Type B pancreatic cell (in vitro differentiated cells): Measurements from ENCODE around the gene RABL6. TPM values are rescaled to one million over a fixed set of nuclear protein-coding genes. Genes with fewer than 3 reads are reported as not detected.
"Not testable (repeated sequence)": the region's sequence is repeated elsewhere in the genome, so short reads cannot be mapped to it uniquely, and the experiment has no call there.

ENCODE experiments used
- DNase-seq: peaks from one replicate; pipeline ENCODE4 v3.0.0; 2021; ENCODE audit warnings: mixed read lengths; ENCODE audit not compliant: unreplicated experiment; ENCODE audit errors: extremely low spot score
- H3K27ac Mint-ChIP-seq: 2 replicates; pipeline ENCODE4 v1.8.0; 2021; ENCODE audit warnings: mild to moderate bottlenecking, mixed read lengths
- H3K27me3 Mint-ChIP-seq: 2 replicates; pipeline ENCODE4 v1.8.0; 2021; ENCODE audit warnings: mixed read lengths
- H3K36me3 Mint-ChIP-seq: 2 replicates; pipeline ENCODE4 v1.8.0; 2021; ENCODE audit warnings: mixed read lengths
- H3K4me1 Mint-ChIP-seq: one replicate; pipeline ENCODE4 v1.8.0; 2021; ENCODE audit warnings: mixed read lengths; ENCODE audit not compliant: unreplicated experiment
- H3K4me3 Mint-ChIP-seq: 2 replicates; pipeline ENCODE4 v1.8.0; 2021; ENCODE audit warnings: mild to moderate bottlenecking, mixed read lengths
- H3K9me3 Mint-ChIP-seq: 2 replicates; pipeline ENCODE4 v1.8.0; 2021; ENCODE audit warnings: mixed read lengths
- total RNA-seq: library from RNA; stranded (reverse); gene quantifications from 2 replicates; pipeline ENCODE4 v1.2.1, GENCODE V29; 2021; ENCODE audit warnings: low replicate concordance
- TF ChIP-seq, protein P1 (sequence below): fragments of 200-600 bp; sonication (generic); conservative IDR thresholded peaks from 2 replicates; pipeline ENCODE4 v1.5.0; 2021; ENCODE audit warnings: antibody characterized with exemption, mild to moderate bottlenecking

Gene RABL6
- total RNA-seq, 1 donor from 2014 or later: 112 TPM

DNA sequence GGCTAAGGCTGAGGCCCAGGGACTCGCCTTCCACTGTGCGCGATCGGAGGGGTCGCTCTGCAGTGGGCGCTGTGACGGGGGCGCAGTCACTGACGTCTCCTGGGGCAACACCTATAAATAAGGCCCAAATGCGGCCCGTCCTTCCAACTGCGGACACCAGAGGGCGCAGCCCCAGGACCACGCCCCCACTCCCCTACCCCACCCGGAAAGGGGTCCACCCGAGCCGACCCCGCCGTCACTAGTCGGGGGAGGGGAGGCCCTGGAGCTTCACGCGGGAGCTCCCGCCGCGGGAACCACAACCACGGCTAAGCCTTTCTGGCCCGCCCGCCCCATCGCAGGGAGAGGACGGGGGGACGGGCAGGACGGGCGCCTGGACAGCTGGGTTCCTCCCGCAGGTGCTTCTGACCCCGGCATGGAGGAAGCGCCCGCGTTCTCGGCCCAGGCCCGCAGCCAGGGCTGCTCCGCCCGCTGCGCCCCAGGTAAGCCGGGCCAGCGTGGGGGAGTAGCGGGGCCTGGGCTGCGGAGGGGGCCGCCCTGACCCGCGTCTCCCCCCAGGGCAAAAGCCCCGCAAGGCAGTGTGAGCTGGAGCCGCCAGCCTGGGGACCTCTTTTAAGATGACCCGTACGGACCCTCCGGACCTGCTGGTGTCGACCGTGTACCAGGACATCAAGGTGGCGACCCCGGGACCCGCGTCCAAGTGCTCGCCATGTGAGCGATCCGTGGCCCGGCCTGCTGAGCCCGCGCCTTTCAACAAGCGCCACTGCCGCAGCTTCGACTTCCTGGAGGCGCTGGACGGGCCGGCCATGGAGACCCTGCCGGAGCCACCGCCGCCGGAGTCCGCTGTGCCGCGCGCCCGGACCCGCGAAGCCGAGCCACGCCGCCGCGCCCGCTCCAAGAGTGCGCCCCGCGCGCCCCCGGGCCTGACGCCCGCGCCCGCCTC, 36.3 kb downstream of the RABL6 start:
- TF ChIP-seq, protein P1, sequence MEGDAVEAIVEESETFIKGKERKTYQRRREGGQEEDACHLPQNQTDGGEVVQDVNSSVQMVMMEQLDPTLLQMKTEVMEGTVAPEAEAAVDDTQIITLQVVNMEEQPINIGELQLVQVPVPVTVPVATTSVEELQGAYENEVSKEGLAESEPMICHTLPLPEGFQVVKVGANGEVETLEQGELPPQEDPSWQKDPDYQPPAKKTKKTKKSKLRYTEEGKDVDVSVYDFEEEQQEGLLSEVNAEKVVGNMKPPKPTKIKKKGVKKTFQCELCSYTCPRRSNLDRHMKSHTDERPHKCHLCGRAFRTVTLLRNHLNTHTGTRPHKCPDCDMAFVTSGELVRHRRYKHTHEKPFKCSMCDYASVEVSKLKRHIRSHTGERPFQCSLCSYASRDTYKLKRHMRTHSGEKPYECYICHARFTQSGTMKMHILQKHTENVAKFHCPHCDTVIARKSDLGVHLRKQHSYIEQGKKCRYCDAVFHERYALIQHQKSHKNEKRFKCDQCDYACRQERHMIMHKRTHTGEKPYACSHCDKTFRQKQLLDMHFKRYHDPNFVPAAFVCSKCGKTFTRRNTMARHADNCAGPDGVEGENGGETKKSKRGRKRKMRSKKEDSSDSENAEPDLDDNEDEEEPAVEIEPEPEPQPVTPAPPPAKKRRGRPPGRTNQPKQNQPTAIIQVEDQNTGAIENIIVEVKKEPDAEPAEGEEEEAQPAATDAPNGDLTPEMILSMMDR: peak; percentile 78
- not testable (repeated sequence) for H3K9me3 Mint-ChIP-seq, H3K36me3 Mint-ChIP-seq, H3K27ac Mint-ChIP-seq, H3K4me1 Mint-ChIP-seq, DNase-seq
- peaks cover 12% of the 10 kb centered on the region for H3K27me3 Mint-ChIP-seq
- H3K4me3 Mint-ChIP-seq: peak overlapping the region; percentile 17

- Mint-ChIP-seq H3K4me3 (no peak overlapping the region), H3K9me3 (no peaks in the 10 kb centered on the region), H3K27ac (no peak overlapping the region)
Observed at GRCh38 chr9:136844761-136845464, 37.2 kb downstream of the RABL6 start.

DNA sequence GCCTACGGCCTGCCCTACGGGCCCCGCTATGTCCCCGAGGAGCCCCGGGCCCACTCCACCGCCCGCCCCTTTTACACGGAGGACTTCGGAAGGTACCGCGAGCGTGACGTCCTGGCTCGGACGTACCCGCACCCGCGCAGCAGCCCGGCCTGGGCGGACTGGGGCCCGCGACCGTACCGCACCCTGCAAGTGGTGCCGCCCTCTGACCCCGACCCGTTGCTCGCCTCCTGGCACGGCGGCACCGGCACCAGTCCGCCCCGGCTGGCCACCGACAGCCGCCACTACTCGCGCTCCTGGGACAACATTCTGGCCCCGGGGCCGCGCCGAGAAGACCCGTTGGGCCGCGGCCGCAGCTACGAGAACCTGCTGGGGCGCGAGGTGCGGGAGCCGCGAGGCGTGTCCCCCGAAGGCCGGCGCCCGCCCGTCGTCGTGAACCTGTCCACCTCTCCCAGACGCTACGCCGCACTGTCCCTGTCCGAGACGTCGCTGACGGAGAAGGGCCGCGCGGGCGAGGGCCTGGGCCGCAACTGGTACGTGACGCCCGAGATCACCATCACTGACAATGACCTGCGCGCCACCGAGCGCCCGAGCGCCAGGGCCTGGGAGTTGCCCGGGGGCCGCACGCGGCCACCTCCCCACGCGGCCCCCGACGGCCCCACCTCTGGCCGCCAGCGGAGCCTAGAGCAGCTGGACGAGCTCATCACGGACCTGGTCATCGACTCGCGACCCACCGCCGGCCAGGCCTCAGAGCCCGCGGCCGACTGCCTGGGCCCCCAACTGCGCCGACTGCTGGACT, 37.9 kb downstream of the RABL6 start:
- Mint-ChIP-seq H3K27me3 (peaks cover 13% of the 10 kb centered on the region), H3K4me1 (no peaks in the 10 kb centered on the region), H3K36me3 (no peaks in the 10 kb centered on the region), H3K27ac (no peak overlapping the region), H3K4me3 (no peak overlapping the region), H3K9me3 (no peaks in the 10 kb centered on the region)
- TF ChIP-seq, protein P1: no peak
- DNase-seq: no peak

More at GRCh38 chr9:136844761-136845464, 37.2 kb downstream of the RABL6 start:
- Mint-ChIP-seq H3K27me3 (peaks cover 13% of the 10 kb centered on the region), H3K36me3 (no peaks in the 10 kb centered on the region), H3K4me1 (peaks cover 4% of the 10 kb centered on the region)
- TF ChIP-seq, protein P1: no peak
- DNase-seq: no peak

DNA sequence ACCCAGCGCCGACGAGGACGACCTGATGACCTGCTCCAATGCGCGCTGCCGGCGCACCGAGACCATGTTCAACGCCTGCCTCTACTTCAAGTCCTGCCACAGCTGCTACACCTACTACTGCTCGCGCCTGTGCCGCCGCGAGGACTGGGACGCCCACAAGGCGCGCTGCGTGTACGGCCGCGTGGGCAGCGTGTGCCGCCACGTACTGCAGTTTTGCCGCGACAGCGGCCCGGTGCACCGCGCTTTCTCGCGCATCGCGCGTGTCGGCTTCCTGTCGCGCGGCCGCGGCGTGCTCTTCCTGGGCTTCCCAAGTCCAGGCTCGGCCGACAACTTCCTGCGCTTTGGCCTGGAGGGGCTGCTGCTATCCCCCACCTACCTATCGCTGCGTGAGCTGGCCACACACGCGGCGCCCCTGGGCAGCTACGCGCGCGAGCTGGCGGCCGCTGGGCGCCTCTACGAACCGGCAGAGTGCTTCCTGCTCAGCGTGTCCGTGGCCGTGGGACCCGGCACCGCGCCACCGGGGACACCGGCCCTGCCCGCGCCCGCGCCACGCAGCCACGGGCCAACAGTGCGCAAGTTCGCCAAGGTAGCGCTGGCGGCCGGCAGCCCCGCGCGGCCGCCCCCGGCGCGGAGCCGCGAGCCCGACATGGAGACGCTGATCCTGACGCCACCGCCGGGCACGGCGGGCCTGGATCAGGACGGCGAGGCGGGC, 38.8 kb downstream of the RABL6 start:
- no peaks in the 10 kb centered on the region for H3K36me3 Mint-ChIP-seq
- H3K4me1 Mint-ChIP-seq: no peaks in the 10 kb centered on the region
- no peak for DNase-seq
- peak overlapping the region; percentile 77 for H3K4me3 Mint-ChIP-seq
- H3K9me3 Mint-ChIP-seq: no peaks in the 10 kb centered on the region
- peaks cover 13% of the 10 kb centered on the region for H3K27me3 Mint-ChIP-seq
- TF ChIP-seq, protein P1: no peak
- H3K27ac Mint-ChIP-seq: no peak overlapping the region
